Stimulated activated CD8-positive, alpha-beta memory T cell treated with anti-CD3 and anti-CD28 coated beads, Interleukin-4, amount 100 ng/mL, for 24 hours (primary cell): ENCODE data around the gene CHRD.

Source experiments
- DNase-seq: peaks from one replicate; pipeline ENCODE4 v3.0.0-alpha.2; 2020; ENCODE audit warnings: low read depth

The CHRD gene

DNA sequence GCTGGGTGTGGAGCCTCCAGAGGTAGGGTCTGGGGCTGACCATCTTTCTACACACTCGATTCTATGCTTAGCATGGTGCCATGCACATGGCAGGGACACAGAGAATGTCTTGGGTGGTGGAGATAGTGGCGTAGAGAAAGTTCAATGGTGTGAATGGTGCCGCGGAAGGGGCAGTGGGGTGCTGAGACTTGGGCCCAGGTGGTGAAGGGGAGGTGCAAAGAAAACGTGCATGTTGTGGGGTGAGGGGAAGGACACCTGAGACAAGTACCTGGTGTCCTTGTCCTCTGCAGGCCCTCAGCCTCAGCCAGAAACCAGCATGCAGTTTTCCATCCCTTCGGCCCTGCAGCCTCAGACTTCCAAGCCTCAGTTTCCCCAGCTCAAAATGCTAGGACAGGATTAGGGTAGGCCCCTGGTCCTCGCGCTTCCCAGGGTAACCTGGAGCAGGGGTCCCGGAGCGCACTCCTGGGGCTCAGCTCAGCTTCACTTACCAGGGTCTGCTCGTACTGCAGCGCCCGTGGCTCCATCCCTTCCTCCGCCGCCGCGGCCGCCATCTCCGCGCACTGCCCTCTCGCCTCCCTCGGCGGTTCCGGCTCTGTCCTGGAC lies 18.8 kb upstream of the CHRD start:
- DNase-seq: no peak

DNA sequence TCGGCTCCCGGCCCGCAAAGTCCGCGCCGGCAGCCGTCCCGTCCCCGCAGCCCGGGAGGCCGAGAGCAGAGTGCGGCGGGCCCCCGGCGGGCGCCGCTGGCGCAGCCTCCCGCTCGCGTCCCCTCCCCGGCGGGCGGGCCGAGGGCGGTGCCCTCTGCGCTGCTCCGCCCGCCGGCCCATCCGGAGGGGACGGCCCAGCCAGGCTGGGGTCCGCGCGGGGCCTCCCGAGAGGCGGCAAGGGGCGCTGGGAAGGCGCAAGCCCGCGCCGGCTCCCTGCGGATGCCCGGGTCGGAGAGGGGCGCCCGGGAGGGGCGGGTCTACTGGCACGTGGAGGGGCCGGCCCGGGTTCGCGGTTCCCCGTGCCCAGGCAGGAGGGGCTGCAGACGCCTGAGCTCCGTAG lies 18.3 kb upstream of the CHRD start, which contains the start of the genes CLCN2 and POLR2H:
TSS of gene CLCN2 (minus strand) at position 74 of the 400 bp plus-strand sequence. CDS start 126 bp downstream, outside the sequence.
TSS of gene POLR2H (plus strand) at position 179 of the 400 bp plus-strand sequence. CDS start 1,783 bp downstream, outside the sequence.
- peak; percentile 28 for DNase-seq

DNA sequence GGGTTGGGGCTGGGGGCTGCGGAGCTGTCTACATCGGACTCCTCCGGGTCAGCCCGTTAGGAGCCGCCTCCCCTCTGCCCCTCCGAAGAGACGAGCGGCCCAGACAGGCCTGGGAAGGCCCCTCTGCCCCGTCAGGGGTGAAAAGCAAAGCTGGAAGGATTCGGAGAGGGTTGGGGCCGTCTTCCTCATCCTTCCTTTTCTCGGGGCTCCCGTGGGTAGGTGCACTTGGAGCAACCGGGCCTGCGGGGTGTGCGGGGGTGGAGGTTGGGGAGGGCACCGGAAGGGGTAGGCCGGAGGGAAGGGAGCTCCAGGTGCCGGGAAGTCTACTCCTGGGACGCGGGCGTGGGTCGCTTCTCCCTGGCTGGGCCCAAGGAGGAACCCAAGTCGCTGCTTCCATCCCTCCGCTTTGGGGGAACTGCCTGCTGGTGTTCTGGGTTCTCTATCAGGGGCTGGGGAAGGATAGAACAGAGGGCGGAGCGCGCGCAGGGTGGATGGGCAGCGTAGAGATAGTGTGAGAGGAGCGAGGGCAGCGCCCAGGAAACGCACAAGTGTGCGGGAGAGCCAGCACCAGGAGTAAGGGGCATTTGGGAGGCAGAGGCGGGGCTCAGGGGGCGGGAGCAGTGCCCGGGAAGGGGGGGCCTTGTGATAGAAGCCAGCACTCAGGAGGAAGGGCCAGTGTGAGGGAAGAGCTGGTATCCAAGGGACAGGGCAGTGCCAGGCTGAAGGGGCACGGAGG lies 17.8 kb upstream of the CHRD start:
- DNase-seq: peak; percentile 24

DNA sequence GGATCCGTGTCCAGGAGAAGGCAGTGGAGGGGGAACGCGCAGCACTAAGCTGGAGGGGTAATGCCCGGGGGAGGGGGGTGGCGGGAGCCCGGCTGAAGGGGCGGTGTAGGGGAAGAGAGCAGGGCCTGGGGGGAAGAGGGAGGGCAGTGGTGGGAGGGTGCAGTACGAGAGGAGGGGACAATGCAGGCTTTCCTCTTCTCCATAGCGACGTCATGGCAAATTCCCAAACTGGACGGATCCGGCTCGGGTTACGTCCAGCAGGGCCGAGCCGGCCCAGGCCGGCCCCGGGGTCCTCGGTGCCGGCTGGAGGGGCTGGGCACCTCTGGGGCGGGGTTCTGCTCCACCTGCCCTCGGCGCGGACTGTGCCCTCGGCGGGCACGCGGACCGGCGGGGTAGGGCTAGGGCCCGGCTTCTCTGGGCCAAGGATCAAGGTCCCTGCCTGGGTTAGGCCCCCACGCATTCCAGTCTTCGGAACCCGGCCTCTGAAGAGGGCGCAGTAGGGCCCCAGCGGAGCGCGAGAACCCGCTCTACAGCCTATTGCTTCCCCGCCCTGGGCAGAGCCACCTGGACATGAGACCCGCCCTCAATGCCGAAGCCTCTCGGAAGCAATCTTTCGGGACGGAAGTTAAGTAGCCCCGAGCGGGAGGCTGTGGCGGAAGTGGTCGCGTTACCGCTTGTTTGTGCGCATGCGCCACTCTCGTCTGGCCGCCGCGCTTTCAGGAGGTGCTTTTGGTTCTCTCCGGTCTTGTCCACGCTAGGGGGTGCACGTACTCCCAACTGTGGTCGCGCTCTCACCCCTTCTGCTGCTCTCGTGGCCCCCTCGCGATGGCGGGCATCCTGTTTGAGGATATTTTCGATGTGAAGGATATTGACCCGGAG lies 16.9 kb upstream of the CHRD start:
- DNase-seq: peak; percentile 94

DNA sequence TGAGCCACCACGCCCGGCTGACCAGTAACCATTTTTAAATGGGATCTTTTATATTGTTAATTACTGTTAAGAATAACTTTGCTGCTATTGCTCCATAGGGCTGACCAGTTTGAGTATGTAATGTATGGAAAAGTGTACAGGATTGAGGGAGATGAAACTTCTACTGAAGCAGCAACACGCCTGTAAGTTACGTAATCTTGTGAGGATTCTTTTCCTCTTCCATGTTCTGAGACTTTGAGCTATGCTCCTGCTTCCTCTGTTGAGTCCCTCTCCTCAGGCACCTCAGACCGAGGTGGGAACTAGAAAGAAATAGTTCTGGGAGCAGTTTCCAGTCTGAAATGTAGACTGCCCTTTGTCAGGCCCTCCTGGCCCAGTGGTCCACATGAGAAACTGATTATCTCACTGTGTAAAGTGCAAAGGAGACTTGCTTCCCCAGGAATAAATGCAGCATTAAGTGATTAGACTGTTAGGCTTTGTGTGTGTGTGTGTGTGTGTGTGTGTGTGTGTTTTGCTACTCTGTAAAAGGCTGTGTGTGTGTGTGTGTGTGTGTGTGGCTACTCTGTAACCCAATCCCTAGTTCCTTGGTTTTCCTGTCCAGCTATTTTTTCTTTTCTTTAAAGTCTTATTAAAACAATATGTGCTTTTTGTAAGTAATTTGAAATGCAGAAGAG lies 13.1 kb upstream of the CHRD start:
- no peak for DNase-seq

DNA sequence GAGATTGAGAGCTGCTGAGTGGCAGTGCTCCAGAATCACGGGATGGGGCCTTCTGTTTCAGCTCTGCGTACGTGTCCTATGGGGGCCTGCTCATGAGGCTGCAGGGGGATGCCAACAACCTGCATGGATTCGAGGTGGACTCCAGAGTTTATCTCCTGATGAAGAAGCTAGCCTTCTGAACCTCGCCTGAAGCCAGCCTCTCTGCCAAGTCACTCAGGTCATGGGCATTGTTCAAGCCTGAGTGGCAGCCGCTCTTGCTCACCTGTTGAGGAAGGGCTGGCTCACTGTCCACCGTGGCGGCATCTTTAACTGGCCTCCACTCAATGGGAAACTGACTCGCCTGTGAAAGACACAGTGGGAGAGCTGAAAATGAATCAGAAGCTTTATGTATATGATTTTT lies 11.7 kb upstream of the CHRD start:
- no peak for DNase-seq

DNA sequence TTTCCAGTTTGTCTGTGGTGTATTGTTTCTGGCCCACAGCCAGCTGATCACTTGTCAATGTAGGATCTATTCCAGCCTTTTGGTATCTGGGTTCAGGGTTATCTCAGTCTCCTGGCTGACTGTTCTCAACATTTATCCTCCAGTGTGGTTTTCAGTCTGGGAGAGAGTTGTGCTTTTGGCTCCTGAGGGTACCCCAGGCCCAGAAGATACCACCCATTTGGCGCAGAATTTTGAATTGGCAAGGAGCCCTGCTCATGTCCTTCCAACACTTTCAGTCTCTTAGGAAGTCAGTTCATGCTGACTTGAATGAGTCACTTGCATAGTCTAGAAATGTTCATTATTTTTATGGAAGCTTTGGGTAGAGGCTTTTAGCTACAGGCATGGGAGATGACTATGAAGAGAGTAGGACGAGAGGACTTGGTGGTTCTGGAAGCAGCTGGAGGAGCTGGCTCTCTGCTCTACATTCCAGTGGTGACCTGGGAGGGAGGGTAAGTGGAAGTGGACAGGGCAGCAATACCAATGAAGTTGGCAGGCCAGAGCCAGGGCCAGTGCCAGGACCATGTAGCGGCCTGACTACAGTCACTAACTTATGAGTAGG lies 11.2 kb upstream of the CHRD start:
- no peak for DNase-seq

DNA sequence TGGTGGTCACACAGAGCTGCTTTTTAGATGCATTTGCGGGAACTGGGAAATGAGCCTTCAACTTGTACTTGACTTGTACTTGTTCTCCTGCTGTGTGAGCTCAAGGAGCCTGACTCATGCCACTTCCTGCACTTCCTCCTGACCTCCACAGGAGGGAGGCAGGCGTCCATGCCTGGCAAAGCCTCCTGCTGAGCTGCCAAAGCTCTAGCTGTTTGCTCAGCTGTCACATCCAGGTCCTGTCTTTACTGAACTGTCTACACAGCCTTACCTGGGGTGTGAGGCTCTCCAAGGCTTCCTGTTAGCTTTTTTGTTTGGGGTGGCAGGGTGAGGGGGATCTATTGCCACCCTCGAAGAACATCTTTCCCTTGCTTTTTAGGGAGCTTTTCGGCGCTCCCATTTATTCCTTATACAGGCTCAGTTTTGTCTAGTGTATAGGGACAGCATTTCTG lies 8.3 kb upstream of the CHRD start:
- DNase-seq: peak; percentile 26

DNA sequence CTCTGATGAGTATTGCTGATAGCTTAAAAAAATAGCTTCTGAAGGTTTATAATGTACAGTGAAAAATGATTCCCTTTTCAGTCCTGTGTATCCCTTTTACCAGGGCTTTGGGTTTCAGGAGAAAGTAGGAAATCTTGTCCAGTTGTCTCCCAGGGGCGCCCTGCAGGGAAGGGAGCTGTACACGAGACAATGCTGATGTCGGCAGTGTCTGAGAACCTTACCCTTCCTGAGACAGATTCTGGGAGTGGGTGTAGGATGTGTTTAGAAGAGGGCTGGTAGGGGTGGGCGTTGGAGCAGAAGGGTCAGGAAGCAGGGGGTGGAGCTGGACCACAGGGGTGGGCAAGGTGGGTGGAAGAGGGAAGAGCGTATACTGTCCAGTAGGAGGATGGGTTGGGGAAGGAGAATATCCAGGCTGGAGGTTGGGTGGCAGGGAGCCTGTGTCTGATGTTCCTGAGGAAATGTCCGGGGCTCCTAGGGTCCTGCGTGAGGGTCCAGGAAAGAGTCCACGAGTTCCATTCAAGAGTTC lies 7.5 kb upstream of the CHRD start:
- no peak for DNase-seq

DNA sequence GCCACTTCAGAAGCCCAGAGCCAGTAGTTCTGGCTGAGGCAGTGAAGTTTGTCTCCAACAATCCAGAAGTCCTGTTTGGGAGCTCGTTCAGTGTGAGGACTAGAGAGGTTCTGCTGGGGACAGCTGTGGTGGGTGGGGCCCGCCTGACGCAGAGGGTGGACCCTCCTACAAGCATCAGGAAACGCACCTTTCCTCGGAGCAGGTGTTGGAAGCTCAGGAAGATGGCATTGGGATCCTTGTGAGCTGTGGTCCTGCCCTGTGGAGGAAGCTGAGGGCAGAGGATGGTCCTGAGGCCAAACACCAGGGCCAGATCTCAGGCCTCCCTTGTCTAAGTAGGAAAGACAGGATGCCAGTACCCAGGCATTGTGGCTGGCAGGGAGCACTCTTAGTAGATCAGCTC lies 6.9 kb upstream of the CHRD start:
- no peak for DNase-seq

DNA sequence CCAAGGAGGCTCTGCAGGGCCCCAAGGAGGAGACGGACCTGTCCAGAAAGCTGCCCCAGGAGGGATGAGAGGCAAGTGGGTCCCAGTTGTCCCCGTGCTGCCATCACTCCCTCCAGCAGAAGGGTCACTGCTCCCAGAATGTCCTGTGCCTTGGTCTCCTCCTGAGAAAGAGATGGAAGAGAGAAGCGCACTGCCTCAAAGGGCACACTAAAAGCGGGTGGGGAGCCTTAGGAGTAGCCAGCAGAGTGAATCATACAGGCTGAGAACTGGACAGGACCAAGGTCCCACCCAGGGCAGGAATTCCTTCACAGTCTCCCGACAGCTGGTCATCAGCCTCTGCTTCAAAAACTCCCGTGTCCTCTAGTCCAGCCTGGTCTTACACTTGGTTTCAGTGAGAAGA lies 6.4 kb upstream of the CHRD start:
- DNase-seq: no peak

DNA sequence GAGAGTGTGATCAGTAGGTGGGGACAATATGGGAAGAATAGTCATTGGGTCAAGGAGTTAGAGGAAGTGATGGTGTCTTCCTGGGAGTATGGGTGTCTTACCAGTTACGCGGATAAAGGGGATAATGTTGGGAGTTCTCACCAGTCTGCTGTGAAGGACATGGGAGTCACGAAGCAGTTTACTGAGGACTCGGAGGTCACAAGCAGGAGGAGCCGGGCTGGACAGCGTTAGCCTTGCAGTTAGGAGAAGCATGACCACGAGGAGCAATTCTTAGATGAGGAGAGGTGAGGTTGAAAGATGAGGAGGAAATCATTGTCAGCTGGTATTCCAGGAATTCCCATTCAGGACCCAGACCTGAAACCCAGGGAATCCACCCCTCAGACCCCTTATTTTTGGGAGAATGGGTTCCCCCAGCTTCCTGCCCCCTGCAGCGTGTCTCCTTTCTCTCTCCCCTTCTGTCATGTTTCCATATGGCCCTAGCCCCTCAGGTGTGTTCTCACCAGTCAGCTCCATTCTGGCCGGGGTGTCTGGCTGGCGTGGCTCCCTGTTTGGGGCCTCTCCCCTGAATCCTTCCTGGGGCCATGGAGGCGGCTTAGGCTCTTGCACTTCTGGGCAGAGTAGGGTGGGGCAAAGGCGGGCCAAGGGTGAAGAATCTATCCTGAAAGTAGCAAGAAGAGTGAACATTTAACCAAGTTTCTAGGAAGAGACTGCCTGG lies 4.0 kb upstream of the CHRD start:
- DNase-seq: no peak

DNA sequence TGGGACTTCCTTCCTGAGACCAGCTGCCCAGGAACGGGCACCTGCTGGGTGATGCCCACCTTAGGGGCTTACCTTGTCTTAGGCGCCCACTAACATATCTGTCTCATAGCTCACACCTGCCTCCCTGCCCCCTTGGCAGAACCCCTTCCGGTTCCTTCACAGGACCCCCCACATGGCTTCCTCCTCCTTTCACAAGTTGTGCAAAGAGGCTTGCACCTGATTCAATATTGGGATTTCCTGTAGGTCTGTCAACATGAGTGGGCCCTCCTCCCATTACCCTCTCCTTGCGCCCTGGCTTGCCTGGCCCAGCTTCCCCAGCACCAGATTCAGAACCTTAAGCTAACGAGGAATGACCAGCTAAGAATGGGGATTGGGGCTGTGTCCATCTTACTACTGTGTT lies 2.5 kb upstream of the CHRD start:
- DNase-seq: no peak

DNA sequence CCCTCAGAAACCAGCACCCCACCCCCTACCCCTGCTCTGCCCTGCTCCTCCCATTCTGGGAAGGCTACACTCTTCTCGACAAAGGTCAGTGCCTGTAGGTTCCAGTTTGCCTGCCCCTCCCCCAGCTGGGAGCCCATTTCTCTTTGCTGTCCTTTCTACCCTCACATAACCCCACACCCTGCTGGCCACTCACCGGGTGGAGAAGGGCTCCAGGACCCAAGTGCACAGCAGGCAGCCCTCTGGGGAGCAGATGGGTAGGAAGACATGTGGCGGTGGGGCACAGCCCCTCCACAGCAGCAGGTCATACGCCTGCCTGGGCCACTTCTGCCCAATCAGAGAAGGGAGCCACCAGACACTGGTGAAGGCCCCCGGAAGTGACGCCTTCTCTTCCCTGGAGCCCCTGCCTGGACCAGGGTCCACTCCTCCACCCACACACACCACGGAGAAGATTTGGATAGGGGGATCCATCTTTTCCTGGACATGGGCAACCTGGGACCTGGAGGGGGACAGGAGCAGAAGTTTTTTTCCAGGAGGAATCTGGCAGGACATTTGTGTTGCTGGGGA lies 1.9 kb upstream of the CHRD start, which contains the start of gene THPO:
TSS of gene THPO (minus strand) at position 326 of the 564 bp plus-strand sequence. CDS start 1,948 bp downstream, outside the sequence.
- no peak for DNase-seq

DNA sequence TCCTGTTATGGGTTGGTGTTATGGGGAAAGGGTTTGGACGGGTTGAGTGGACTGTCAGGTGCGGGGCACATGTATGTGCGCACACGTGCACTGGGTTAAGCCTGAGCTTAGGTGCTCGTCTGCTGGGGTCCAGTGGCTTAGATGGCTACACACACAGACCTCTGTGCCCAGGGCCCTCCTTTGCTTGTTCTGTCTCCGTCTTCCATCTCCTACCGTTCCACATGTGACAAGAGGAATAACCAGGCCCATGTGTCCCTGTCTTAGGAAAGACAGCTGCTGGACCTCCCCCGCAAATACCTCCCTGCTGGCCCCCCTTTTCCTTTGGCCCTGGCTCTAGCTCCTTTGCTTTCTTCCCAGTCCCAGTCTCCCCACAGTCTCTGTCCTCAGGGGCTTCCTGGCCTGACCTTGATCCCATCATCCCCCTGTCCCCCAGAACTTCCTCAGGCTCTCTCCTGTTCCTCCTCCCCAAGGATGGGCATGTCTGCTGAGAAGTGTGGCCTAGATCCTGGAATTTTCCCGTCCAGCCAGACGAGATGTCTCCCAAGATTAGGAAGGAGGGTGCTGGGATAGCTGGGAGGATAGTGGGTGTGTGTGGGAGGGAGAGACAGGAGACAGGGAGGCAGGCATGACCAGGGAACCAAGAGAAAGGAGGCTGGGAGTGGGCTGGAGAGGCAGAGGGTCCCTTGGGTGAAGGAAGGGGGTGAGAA lies 1.1 kb upstream of the CHRD start:
- no peak for DNase-seq

DNA sequence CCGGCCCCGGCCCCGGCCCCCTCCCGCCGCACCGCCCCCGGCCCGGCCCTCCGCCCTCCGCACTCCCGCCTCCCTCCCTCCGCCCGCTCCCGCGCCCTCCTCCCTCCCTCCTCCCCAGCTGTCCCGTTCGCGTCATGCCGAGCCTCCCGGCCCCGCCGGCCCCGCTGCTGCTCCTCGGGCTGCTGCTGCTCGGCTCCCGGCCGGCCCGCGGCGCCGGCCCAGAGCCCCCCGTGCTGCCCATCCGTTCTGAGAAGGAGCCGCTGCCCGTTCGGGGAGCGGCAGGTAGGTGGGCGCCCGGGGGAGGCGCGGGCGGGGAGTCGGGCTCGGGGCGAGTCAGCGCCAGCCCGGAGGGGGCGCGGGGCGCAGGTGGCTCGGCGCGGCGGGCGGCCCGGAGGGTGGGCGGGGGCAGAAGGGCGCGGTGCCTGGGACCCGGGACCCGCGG lies 352 bp downstream of the CHRD start:
- DNase-seq: no peak

DNA sequence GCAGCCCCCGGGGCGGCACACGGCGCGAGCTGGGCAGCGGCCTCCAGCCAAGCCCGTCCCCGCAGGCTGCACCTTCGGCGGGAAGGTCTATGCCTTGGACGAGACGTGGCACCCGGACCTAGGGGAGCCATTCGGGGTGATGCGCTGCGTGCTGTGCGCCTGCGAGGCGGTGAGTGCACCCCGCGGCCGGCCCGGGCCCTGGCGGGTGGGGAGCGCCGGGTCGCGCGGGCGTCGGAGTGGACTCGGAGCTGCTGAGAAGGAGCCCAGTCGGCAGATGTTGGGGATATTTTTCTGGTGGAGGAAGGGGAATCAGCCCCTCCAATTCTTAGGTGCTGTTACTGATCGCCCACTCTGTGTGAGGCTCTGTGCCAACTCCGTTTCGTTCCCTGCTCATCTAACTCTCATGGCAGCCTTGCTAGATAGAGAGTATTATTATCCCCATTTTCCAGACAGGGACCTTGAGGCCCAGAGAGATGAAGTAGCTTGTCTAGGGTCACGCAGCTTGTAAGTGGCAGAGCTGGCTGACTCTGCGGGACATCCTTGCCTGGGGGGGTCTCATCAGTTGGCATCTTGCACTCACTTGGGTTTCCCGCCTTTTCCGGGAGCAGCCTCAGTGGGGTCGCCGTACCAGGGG lies 890 bp downstream of the CHRD start:
- DNase-seq: no peak

DNA sequence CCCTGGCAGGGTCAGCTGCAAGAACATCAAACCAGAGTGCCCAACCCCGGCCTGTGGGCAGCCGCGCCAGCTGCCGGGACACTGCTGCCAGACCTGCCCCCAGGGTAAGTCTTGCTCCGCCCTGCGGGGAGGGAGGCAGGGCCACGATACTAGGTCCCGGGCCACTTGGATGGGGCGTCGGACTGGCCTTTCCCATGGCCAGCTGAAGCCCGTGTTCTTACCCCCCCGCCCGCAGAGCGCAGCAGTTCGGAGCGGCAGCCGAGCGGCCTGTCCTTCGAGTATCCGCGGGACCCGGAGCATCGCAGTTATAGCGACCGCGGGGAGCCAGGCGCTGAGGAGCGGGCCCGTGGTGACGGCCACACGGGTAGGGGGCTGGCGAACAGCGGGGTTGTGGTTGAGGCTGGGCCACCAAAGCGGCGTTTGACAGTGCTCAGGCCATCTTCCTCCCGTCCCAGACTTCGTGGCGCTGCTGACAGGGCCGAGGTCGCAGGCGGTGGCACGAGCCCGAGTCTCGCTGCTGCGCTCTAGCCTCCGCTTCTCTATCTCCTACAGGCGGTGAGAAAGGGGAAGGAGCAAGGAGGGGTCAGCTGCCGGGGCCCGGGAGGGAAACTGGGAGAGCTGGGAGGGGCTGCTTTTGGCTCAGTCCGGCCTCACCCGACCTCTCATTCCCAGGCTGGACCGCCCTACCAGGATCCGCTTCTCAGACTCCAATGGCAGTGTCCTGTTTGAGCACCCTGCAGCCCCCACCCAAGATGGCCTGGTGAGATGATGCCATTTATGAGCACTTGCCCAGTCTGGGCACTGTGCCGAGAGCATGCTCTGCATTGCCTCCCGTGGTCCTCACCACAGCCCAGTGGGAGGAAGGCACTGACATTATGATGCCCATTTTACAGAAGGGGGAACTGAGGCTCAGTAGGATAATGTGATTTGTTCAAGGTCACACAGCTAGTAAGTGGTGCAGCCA lies 1.7 kb downstream of the CHRD start:
- DNase-seq: no peak
